Lower leg skin (tissue), 4 donors: ENCODE measurements around the gene EML2. TPM values are rescaled to one million over a fixed set of nuclear protein-coding genes. Genes with fewer than 3 reads are reported as not detected.
A peak's percentile ranks its signal among the peaks of the same experiment; 100 is the strongest.

Experiments used
- DNase-seq, 2 donors: peaks; one replicate each; pipeline ENCODE4 v3.0.0-alpha.2; 2019; ENCODE audit warnings: low spot score in 2 of 2
- H3K4me3 ChIP-seq: fragments of 200-600 bp; sonication (generic); 2 replicates; pipeline ENCODE4 v1.5.1; 2017; ENCODE audit warnings: mild to moderate bottlenecking, low read depth; ENCODE audit not compliant: poor library complexity, severe bottlenecking
- POLR2A ChIP-seq, 2 donors: fragments of 450-650 bp; IDR thresholded peaks; one replicate each; pipeline ENCODE4 v1.6.1; 2016 to 2017; ENCODE audit warnings: antibody characterized with exemption in 2 of 2, mild to moderate bottlenecking in 1 of 2, moderate library complexity in 1 of 2
- WGBS, 2 donors: methylation state at CpG; one replicate each; pipeline ENCODE4 v1.1.5; 2018; 5-methylcytosine and 5-hydroxymethylcytosine counted together
- intact Hi-C: fragments of 100-400 bp; cut with DNase I; formaldehyde crosslinking; loops from one replicate; pipeline ENCODE4 v1.15.0; 2023; ENCODE audit warnings: low total_unique reads
- total RNA-seq, 4 donors: library from RNA; depleted of rRNA; stranded (reverse); fragments of >200 nt; gene quantifications; one replicate each; pipeline ENCODE4 v1.1.0, GENCODE V29; 2016
- TF ChIP-seq, protein P1 (sequence below), 3 donors: fragments of 450-650 bp; IDR thresholded peaks; one replicate each; pipeline ENCODE4 v1.5.1; 2016; ENCODE audit warnings: antibody characterized with exemption in 3 of 3, mild to moderate bottlenecking in 3 of 3, moderate library complexity in 2 of 3

EML2 gene
- total RNA-seq, 4 donors from 2014 or later, result 85.6 to 101 (median 89.4) TPM

DNA sequence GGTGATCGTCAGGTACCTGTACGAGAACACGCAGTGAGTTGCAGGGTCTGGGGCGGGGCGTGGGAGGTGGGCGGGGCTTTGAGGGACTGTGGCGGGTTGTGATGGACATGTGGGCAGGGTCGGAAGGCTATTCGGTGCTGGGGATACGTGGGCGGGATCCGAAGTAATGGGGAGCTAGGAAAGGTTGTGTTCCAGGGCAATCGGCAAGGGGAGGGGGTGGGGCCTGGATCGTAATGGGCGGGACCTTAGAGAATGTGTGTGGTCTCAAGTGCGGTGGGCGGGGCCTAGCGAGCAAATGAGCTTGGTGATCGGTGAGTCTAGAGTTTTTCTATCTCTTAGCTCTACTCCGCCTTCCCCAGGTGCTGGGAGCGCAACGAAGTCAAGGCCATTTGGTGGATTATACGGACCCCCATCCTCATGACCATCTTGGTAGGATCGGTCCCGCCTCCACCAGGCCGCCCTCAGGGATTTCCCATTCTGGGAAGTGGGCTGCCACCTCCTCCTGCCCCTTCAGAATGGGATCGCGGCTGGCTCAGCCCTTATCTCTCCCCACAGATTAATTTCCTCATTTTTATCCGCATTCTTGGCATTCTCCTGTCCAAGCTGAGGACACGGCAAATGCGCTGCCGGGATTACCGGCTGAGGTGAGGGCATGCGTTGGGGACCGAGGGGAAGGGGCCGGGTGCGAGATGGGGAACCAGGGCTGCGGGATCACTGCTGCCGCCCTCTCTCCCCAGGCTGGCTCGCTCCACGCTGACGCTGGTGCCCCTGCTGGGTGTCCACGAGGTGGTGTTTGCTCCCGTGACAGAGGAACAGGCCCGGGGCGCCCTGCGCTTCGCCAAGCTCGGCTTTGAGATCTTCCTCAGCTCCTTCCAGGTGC is 38.4 kb upstream of the EML2 start:
- H3K4me3 ChIP-seq, result no peak overlapping the region
- TF ChIP-seq, protein P1, sequence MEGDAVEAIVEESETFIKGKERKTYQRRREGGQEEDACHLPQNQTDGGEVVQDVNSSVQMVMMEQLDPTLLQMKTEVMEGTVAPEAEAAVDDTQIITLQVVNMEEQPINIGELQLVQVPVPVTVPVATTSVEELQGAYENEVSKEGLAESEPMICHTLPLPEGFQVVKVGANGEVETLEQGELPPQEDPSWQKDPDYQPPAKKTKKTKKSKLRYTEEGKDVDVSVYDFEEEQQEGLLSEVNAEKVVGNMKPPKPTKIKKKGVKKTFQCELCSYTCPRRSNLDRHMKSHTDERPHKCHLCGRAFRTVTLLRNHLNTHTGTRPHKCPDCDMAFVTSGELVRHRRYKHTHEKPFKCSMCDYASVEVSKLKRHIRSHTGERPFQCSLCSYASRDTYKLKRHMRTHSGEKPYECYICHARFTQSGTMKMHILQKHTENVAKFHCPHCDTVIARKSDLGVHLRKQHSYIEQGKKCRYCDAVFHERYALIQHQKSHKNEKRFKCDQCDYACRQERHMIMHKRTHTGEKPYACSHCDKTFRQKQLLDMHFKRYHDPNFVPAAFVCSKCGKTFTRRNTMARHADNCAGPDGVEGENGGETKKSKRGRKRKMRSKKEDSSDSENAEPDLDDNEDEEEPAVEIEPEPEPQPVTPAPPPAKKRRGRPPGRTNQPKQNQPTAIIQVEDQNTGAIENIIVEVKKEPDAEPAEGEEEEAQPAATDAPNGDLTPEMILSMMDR (IDR thresholded peaks at IDR 0.05), result no peak
- TF ChIP-seq POLR2A (IDR thresholded peaks at IDR 0.05), result no peak
- DNase-seq, result peak; percentile 78 to 94
- intact Hi-C loops, result no loop called here
- 3 to 5% methylated on average over 34 to 49 of the region's 49 CpGs for WGBS, 2 donors

DNA sequence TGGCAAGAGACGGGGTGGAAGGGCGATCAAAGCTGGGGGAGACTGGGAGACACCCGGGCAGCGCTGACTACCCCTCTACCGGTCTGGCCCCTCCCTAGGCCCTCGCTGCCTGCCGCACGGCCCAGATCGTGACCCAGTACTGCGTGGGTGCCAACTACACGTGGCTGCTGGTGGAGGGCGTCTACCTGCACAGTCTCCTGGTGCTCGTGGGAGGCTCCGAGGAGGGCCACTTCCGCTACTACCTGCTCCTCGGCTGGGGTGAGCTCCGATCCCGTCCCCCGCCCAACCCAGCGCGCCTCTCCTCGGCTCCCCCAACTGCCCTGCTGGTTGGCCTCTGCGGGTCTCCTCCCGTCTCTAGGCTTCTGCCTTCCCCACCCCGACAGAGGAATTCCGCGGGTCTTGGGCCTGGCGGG is 37.7 kb upstream of the EML2 start:
- WGBS, 2 donors, result 9 to 11% methylated on average over 16 to 25 of the region's 28 CpGs
- TF ChIP-seq, protein P1 (IDR thresholded peaks at IDR 0.05), result no peak
- TF ChIP-seq POLR2A (IDR thresholded peaks at IDR 0.05), result no peak
- intact Hi-C loops, result no loop called here
- no peak overlapping the region for H3K4me3 ChIP-seq
- DNase-seq, result no peak

DNA sequence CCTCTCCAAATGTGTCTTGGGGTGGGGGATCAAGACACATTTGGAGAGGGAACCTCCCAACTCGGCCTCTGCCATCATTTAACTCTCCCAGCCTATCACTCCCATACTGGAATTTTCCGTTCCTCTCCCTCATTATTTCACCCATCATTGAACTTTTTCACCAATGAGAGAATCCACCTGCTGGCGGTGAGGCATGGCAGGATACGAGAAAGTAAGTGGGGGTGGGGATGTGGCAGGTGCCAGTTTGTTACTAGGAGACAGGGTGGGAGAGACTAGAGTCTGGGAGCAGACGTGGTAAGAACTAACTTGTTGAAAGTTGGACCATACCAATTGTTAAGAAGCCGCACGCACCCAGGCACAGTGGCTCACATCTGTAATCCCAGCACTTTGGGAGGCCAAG is 35.7 kb upstream of the EML2 start:
- no peak overlapping the region for H3K4me3 ChIP-seq
- WGBS, 2 donors, result 62 to 68% methylated on average over 7 of the region's 7 CpGs
- DNase-seq, result no peak
- no peak for TF ChIP-seq POLR2A (IDR thresholded peaks at IDR 0.05)
- TF ChIP-seq, protein P1 (IDR thresholded peaks at IDR 0.05), result no peak
- intact Hi-C loops, result no loop called here

DNA sequence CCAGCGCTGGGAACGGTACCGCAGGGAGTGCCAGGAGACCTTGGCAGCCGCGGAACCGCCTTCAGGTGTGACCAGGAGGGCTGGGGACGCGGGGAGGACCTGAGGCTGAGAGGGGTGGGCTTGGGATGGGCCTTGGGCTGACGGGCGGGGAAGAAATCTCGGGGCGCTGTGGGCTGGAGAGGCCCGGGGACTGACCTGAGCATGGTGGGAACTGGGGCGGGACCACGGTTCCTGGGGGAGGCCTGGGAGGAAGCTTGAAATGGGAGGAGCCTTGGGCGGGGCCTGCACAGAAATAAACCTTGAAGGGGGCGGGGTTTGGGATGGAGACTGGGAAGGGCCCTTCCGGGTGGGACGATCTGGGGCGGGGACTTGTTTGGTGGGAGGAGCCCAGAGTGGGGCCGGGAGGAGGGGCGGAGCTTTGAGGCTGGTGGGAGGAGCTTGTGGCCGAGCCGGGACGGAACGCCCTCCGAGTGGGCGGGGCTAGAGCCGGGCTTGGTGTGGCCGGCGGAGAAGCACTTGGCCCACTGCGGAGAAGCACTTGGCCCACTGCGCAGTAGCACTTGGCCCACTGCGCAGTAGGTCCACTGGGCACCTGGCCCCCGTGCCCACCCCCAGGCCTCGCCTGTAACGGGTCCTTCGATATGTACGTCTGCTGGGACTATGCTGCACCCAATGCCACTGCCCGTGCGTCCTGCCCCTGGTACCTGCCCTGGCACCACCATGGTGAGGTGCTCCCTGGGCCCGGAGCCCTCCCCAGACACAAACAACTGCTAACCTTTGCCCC is 31.7 kb upstream of the EML2 start:
- WGBS, 2 donors, result 14 to 17% methylated on average over 37 to 42 of the region's 42 CpGs
- DNase-seq, result peak; percentile 64 to 93
- intact Hi-C loops, result no loop called here
- TF ChIP-seq, protein P1 (IDR thresholded peaks at IDR 0.05), result no peak
- TF ChIP-seq POLR2A (IDR thresholded peaks at IDR 0.05), result no peak
- H3K4me3 ChIP-seq, result no peak overlapping the region

DNA sequence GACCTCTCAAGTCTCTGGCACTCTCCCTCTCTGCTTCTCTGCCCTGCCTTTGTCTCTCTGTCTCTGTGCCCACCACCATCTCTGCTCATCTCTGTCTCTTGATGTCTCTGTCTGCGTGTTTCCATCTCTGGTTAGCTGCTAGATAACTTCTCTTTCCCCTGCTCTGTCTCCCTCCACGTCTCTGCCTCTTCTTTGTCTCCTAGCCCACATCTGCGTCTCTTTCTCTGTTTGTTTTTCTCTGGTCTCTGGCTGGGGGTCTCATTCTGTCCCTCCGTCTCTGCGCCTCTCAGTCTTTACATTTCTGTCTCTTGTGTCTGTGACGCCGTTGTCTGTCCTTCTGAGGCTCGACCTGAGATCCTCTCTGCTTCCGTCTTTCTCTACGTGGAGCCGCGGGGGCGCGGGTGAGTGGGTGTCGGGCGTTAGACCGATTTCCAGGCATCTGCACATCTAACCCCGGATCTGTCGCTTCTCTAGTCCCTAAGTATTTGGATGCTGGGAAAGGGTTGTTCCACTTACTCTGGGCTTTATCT is 29.2 kb upstream of the EML2 start:
- no peak for DNase-seq
- H3K4me3 ChIP-seq, result no peak overlapping the region
- TF ChIP-seq, protein P1 (IDR thresholded peaks at IDR 0.05), result no peak
- intact Hi-C loops, result no loop called here
- WGBS, 2 donors, result 2% methylated on average over 19 of the region's 19 CpGs
